ENCODE results near the gene PALMD. TPM values are rescaled to one million over a fixed set of nuclear protein-coding genes. Genes with fewer than 3 reads are reported as not detected.

The PALMD gene
- total RNA-seq, 4 donors from 2014 or later, result 60.7 to 254 (median 79.1) TPM

GRCh38 chr1:99677416-99677815, 31.5 kb downstream of the PALMD start:
- no peak overlapping the region for H3K4me3 ChIP-seq
- in situ Hi-C loops (cut with MboI; ENCODE audit: low sequenced_read_pairs in 4 of 4) (no loop called here), intact Hi-C loops (cut with DNase I; ENCODE audit: low total_unique reads) (no loop called here)
- ATAC-seq (peak; percentile 16 to 42), DNase-seq (no peak)
- peaks cover 0 to 30% of the 10 kb centered on the region in 2 donors for H3K36me3 ChIP-seq
- peak overlapping the region; percentile 88 to 97 (median 90) for H3K27ac ChIP-seq
- no peaks in the 10 kb centered on the region for H3K27me3 ChIP-seq
- no peaks in the 10 kb centered on the region for H3K9me3 ChIP-seq
- TF ChIP-seq CTCF (IDR thresholded peaks at IDR 0.05 in 4 of 5, conservative IDR thresholded peaks at IDR 0.05 in 1 of 5), result no peak
- no peak for TF ChIP-seq POLR2A (IDR thresholded peaks at IDR 0.05)
- H3K4me1 ChIP-seq, result peaks cover 89 to 96% of the 10 kb centered on the region in 2 donors

- no peaks in the 10 kb centered on the region for H3K9me3 ChIP-seq
- H3K4me3 ChIP-seq, result no peak overlapping the region
- H3K27ac ChIP-seq, result peak overlapping the region; percentile 88 to 97 (median 90)
- ATAC-seq (no peak), DNase-seq (no peak)
- intact Hi-C loops (cut with DNase I; ENCODE audit: low total_unique reads) (no loop called here), in situ Hi-C loops (cut with MboI; ENCODE audit: low sequenced_read_pairs in 4 of 4) (no loop called here)
- peaks cover 0 to 25% of the 10 kb centered on the region in 2 donors for H3K36me3 ChIP-seq
- H3K27me3 ChIP-seq, result no peaks in the 10 kb centered on the region
- H3K4me1 ChIP-seq, result peaks cover 82 to 90% of the 10 kb centered on the region in 2 donors
- no peak for TF ChIP-seq CTCF (IDR thresholded peaks at IDR 0.05 in 4 of 5, conservative IDR thresholded peaks at IDR 0.05 in 1 of 5)
- TF ChIP-seq POLR2A (IDR thresholded peaks at IDR 0.05), result no peak
These were observed 34.4 kb downstream of the PALMD start for GRCh38 chr1:99680270-99680669.

- in situ Hi-C loops (cut with MboI; ENCODE audit: low sequenced_read_pairs in 4 of 4) (no loop called here), intact Hi-C loops (cut with DNase I; ENCODE audit: low total_unique reads) (no loop called here)
- Histone ChIP-seq H3K27me3 (no peaks in the 10 kb centered on the region), H3K9me3 (no peaks in the 10 kb centered on the region), H3K27ac (peak overlapping the region; percentile 79 to 97 (median 90)), H3K4me1 (peaks cover 79 to 89% of the 10 kb centered on the region in 2 donors), H3K36me3 (peaks cover 0 to 17% of the 10 kb centered on the region in 2 donors), H3K4me3 (no peak overlapping the region)
- peak in 1 of 2 donors; percentile 23 for ATAC-seq
- TF ChIP-seq POLR2A (IDR thresholded peaks at IDR 0.05), result no peak
- TF ChIP-seq CTCF (IDR thresholded peaks at IDR 0.05 in 4 of 5, conservative IDR thresholded peaks at IDR 0.05 in 1 of 5), result peak in 1 of 5 experiments; percentile 12
- DNase-seq, result peak; percentile 31 to 67
These were observed 35.7 kb downstream of the PALMD start for GRCh38 chr1:99681583-99681982.

- intact Hi-C loops (cut with DNase I; ENCODE audit: low total_unique reads), result no loop called here
These were observed 36.4 kb downstream of the PALMD start for GRCh38 chr1:99682291-99682751.

More at GRCh38 chr1:99682291-99682751, 36.4 kb downstream of the PALMD start:
- in situ Hi-C loops (cut with MboI; ENCODE audit: low sequenced_read_pairs in 4 of 4), result no loop called here
- ATAC-seq (no peak), DNase-seq (no peak)
- H3K36me3 ChIP-seq, result peaks cover 0 to 23% of the 10 kb centered on the region in 2 donors
- no peaks in the 10 kb centered on the region for H3K27me3 ChIP-seq
- TF ChIP-seq POLR2A (IDR thresholded peaks at IDR 0.05) (no peak), CTCF (IDR thresholded peaks at IDR 0.05 in 4 of 5, conservative IDR thresholded peaks at IDR 0.05 in 1 of 5) (no peak)
- no peaks in the 10 kb centered on the region for H3K9me3 ChIP-seq
- H3K4me1 ChIP-seq, result peaks cover 73 to 84% of the 10 kb centered on the region in 2 donors
- H3K4me3 ChIP-seq, result no peak overlapping the region
- H3K27ac ChIP-seq, result peak overlapping the region; percentile 79 to 97 (median 90)
